ENCODE data around the gene FOXP1.

GRCh38 chr3:70994644-70995043, 588.9 kb downstream of the FOXP1 start:
- TF ChIP-seq CTCF (conservative IDR thresholded peaks at IDR 0.05 in 1 of 2, IDR thresholded peaks at IDR 0.05 in 1 of 2; ENCODE audit: low read depth in 1 of 2, low read length in 2 of 2) = no peak
- TF ChIP-seq EZH2 (IDR thresholded peaks at IDR 0.05; ENCODE audit: low read length, missing control alignments) = no peak

All from fibroblast of lung (primary cell).